Stimulated activated CD4-positive, alpha-beta T cell treated with anti-CD3 and anti-CD28 coated beads, Interleukin-15, amount 100 ng/mL, for 1 hour (primary cell): ENCODE results near the gene CA11.
"Not testable (repeated sequence)": the region's sequence is repeated elsewhere in the genome, so short reads cannot be mapped to it uniquely, and the experiment has no call there.

Experiments
- DNase-seq, 2 donors: peaks; one replicate each; pipeline ENCODE4 v3.0.0-alpha.2; 2020; ENCODE audit warnings: low read depth in 1 of 2, low spot score in 1 of 2

The CA11 gene

GRCh38 chr19:48642862-48643261, 3.1 kb downstream of the CA11 start:
- DNase-seq = no peak

- no peak for DNase-seq
These were observed 4.1 kb downstream of the CA11 start for GRCh38 chr19:48641850-48642249.

- no peak for DNase-seq
These were observed 6.3 kb downstream of the CA11 start for GRCh38 chr19:48639483-48640375.

DNA sequence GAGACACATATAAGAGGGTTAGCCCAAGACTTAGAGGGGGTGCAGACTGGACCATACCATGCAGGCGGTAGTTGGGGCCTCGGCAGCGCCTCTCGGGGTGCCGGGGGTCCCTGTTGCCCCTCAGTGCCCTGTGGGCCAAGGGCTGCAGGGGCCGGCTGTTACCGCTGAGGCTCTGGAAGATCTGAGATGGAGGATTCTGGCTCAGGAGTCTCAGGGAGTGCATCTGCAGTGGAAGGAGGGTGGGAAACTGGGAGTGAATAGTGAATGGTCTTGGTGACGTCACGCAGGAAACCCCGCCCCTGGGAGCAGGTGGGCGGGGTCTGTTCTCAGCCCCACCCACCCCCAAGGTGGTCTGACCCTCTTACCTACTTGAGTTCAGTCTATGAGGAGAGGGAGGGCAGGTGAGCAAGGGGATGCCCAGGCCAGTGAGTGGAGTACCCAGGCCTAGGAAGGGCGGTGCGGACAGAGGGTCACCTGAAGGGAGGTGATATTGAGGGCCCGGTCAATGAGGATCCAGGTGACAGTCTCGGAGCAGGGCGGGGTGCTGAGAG, 7.1 kb downstream of the CA11 start:
- DNase-seq = no peak

DNA sequence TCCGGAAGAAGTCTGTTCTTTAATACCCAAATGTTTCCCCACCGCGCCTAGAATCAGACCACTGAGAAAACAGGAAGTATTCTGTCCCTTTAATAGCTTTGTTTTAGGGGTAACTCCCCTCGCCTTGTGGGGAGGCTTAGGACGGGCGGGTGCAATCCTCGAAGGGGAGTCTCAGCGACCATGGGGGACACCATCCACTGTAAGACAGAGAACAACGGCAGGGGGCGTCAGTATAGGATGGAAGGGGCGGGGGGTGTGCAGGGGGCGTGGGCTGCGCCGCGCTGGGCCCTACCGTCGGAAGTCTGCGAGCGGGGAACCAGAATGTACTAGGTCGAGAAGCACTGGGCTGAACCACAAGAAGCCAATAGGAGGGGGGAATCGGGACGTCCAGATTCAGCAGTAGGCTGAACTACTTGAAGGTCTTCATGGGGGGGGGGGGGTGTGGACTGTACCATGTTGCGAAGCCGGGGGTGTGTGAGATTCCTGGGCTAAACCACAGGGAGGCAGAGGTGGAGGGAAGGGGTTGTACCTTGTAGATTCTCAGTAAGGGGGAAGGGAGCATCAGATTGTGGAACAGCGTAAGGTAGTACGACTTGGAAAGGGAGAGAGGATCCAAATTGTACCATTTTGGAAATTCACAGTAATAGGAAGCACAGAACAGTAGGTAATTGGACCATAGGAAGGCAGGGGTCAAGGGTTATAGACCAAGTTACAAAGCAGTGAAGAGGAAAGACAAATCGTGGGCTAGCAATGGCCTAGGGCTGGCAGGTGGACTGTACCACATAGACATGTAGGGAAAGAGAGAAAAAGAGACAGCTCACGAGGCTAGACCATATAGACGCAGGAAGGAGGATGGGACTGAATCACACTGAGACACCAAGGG, 7.8 kb downstream of the CA11 start:
- DNase-seq = peak; percentile 58 to 67

DNA sequence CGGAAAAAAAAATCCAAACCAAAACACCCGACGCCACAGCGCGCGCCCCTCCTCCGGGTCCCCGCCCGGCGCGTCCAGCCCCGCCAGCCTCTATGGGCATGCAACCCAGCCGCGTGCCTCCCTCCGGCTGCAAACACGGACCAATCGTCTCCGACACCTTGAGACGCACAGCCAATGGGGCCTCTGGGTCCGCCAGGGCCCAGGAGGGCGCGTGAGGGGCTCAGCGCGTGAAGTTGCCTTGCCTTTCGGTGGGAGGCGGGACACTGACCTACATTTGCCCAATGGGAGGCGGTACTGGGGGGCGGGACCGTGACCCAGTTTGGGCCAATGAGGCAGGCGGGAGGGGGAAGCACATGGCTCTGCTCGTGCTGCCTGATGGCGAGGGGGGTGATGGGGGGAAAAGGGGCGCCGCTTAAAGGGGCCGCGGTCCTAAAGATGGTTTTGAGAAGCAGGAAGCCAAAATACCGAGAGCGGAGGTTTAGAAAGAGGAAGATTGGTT, 8.5 kb downstream of the CA11 start:
- peak; percentile 97 to 99 for DNase-seq

DNA sequence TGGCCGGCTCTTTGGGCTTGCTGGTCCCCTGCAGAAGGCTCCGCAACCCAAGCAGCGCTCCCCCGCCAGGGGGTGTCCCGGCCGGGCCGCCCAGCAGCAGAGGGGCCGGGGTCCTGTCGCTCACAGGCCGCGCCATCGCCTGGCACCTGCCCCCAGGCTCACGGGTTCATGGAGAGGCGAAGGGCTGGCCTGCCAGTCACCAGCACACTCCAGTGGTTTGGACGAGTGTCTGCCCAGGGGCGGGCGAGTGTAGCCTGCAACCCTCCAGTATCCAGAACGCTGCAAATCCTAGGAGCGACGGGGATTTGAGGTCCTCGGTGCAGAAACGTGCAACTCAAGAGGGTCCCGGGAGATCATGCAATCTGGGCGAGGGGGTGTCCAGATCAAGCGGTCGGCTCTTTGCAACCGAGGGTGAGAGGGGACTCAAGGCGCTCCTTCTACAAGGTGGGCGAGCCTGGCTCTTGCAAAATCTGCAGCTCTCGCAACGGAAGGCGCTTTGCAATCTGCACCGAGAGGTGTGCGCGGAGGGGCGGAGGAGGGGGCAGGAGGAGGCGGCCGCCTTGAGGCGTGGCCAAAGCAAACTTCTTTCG, 9.0 kb downstream of the CA11 start, which contains the start of gene DBP:
Gene DBP, minus strand, starts transcription at position 521 of the 590 bp plus-strand sequence. Its CDS starts 385 bp downstream, at position 136.
- no peak for DNase-seq

GRCh38 chr19:48635966-48636858, 9.8 kb downstream of the CA11 start:
- DNase-seq = no peak

- DNase-seq = peak; percentile 59 to 71
These were observed 10.6 kb downstream of the CA11 start for GRCh38 chr19:48635263-48635965.

GRCh38 chr19:48634424-48635262, 11.3 kb downstream of the CA11 start:
- peak; percentile 84 to 91 for DNase-seq

DNA sequence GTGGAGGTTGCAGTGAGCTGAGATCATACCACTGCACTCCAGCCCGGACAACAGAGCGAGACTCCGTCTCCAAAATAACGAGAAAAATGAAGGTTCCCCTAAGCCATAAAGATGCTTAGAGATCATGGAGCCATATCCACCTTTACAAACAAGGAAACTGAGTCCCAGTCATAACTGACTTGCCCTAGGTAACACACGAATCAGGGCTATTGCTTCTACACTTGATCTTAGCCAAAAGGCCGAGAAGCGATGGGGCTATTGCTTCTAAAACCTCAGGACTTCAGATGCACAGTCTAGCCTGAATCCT, 12.0 kb downstream of the CA11 start:
- DNase-seq = no peak

GRCh38 chr19:48633148-48634035, 12.6 kb downstream of the CA11 start:
- no peak for DNase-seq

GRCh38 chr19:48632692-48633147, 13.3 kb downstream of the CA11 start:
- no peak for DNase-seq

DNA sequence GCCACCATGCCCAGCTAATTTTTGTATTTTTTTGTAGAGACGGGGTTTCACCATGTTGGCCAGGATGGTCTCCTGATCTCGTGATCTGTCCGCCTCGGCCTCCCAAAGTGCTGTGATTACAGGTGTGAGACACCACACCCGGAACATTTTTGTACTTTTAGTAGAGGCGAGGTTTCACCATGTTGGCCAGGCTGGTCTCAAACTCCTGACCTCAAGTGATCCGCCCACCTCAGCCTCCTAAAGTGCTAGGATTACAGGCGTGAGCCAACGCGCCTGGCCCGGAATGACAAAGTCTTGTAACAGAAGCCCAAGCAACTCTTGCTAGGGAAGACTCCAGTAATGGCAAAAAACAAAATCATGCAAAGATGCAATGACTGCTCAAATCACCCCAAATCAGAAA, 13.7 kb downstream of the CA11 start:
- not testable (repeated sequence) for DNase-seq

- DNase-seq = no peak
These were observed 14.8 kb downstream of the CA11 start for GRCh38 chr19:48631225-48631624.

DNA sequence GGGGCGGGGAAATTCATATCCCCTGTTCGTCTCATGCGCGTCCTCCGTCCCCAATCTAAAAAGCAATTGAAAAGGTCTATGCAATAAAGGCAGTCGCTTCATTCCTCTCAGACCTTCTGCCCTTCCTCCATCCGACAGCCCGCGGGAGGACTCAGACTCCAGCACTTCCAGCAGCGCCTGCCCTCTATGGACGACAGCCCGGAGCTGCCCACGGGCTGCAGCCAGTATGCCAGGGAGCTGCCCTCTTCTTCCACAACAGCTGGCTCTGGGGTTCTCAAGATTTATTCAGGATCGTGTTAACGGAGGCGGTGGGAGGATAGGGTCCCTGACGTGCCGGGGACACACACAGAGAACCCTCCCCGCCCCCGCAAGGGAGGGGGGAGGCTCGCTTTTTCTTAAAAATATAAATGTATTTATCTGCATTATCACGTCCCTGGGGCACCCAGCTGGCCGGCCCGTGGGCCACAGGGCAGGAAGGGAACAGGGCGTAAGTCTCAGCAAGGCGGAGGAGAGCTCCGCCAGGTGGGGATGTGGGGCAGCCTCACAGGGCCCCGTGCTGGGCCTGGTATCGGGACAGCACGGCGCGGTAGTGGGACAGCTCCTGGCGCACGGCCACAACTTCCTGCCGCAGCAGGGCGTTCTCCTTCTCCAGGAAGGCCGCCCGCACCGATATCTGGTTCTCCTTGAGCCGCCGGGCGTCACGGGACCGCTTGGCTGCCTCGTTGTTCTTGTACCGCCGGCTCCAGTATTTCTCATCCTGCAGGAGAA, 15.5 kb downstream of the CA11 start:
- DNase-seq = no peak
